HS-5 (cell line): ENCODE data around the gene SKA2.
"Not testable (repeated sequence)": the region's sequence is repeated elsewhere in the genome, so short reads cannot be mapped to it uniquely, and the experiment has no call there.

Experiments
- DNase-seq: peaks from one replicate; pipeline ENCODE4 v3.0.0-alpha.2; 2012; ENCODE audit warnings: low read depth

The SKA2 gene

GRCh38 chr17:59151591-59151990 is 3.4 kb downstream of the SKA2 start:
- DNase-seq = no peak

- no peak for DNase-seq
Observed at GRCh38 chr17:59151006-59151405, 4.0 kb downstream of the SKA2 start.

- no peak for DNase-seq
Observed at GRCh38 chr17:59149841-59150511, 5.0 kb downstream of the SKA2 start.

- DNase-seq = peak; percentile 51
Observed at GRCh38 chr17:59149051-59149450, 5.9 kb downstream of the SKA2 start.

GRCh38 chr17:59145571-59146096 is 9.4 kb downstream of the SKA2 start:
- DNase-seq = no peak

GRCh38 chr17:59141860-59142259 is 13.1 kb downstream of the SKA2 start:
- DNase-seq = no peak

- no peak for DNase-seq
Observed at GRCh38 chr17:59139939-59140338, 15.0 kb downstream of the SKA2 start.

GRCh38 chr17:59138339-59138738 is 16.6 kb downstream of the SKA2 start:
- not testable (repeated sequence) for DNase-seq

GRCh38 chr17:59131131-59131530 is 23.9 kb downstream of the SKA2 start:
- no peak for DNase-seq

- no peak for DNase-seq
Observed at GRCh38 chr17:59129814-59130213, 25.2 kb downstream of the SKA2 start.

GRCh38 chr17:59126809-59127417 is 28.1 kb downstream of the SKA2 start:
- no peak for DNase-seq

GRCh38 chr17:59124665-59125064 is 30.3 kb downstream of the SKA2 start:
- no peak for DNase-seq

- no peak for DNase-seq
Observed at GRCh38 chr17:59121901-59122480, 33.0 kb downstream of the SKA2 start.

- DNase-seq = no peak
Observed at GRCh38 chr17:59115474-59115873, 39.5 kb downstream of the SKA2 start.

- no peak for DNase-seq
Observed at GRCh38 chr17:59111539-59111938, 43.4 kb downstream of the SKA2 start.

GRCh38 chr17:59110973-59111372 is 44.0 kb downstream of the SKA2 start:
- DNase-seq = no peak

- no peak for DNase-seq
Observed at GRCh38 chr17:59108400-59109102, 46.4 kb downstream of the SKA2 start.

GRCh38 chr17:59107306-59107670 is 47.7 kb downstream of the SKA2 start:
- peak; percentile 18 for DNase-seq

- DNase-seq = peak; percentile 95
Observed at GRCh38 chr17:59106463-59107305, 48.3 kb downstream of the SKA2 start, which contains the start of gene TRIM37. TRIM37 (minus strand) TSS chr17:59106880; CDS start chr17:59106461, 419 bp downstream.

- peak; percentile 8 for DNase-seq
Observed at GRCh38 chr17:59105852-59106462, 49.0 kb downstream of the SKA2 start.

- no peak for DNase-seq
Observed at GRCh38 chr17:59101178-59101577, 53.8 kb downstream of the SKA2 start.
